ENCODE measurements around the gene ORC5. TPM values are rescaled to one million over a fixed set of nuclear protein-coding genes. Genes with fewer than 3 reads are reported as not detected.

Gene ORC5
- total and polyA plus RNA-seq, 4 donors = 6.5 to 53.6 (median 13.9) TPM

GRCh38 chr7:104096683-104097082, 111.1 kb downstream of the ORC5 start:
- WGBS, 2 donors = 82 to 85% methylated on average over 6 of the region's 6 CpGs
- no peak overlapping the region for H3K9ac ChIP-seq (ENCODE audit: insufficient read depth in 1 of 2, low read length in 2 of 2)
- ATAC-seq (ENCODE audit: insufficient read depth, low FRiP score) = no peak

GRCh38 chr7:104093127-104093526, 114.7 kb downstream of the ORC5 start:
- 59 to 65% methylated on average over 6 of the region's 6 CpGs for WGBS, 2 donors
- TF ChIP-seq CTCF (IDR thresholded peaks at IDR 0.05; ENCODE audit: control extremely low read depth, extremely low read depth) = no peak
- peaks cover 0 to 4% (median 0%) of the 10 kb centered on the region in 3 donors for H3K27me3 ChIP-seq (ENCODE audit: control insufficient read depth in 3 of 3, insufficient read depth in 3 of 3, low read length in 2 of 3)
- no peaks in the 10 kb centered on the region for H3K9me3 ChIP-seq (ENCODE audit: control insufficient read depth in 4 of 4, insufficient read depth in 3 of 4, low read length in 3 of 4)
- no peak for DNase-seq
- no peak overlapping the region for H3K27ac ChIP-seq (ENCODE audit: low read depth in 1 of 2, low read length in 1 of 2)
- no peak for ATAC-seq (ENCODE audit: insufficient read depth, low FRiP score)
- no peak overlapping the region for H3K9ac ChIP-seq (ENCODE audit: insufficient read depth in 1 of 2, low read length in 2 of 2)
- no peaks in the 10 kb centered on the region for H3K36me3 ChIP-seq (ENCODE audit: control insufficient read depth in 4 of 4, insufficient read depth in 4 of 4, low read length in 4 of 4)
- no peaks in the 10 kb centered on the region for H3K4me1 ChIP-seq (ENCODE audit: control insufficient read depth in 5 of 5, insufficient read depth in 5 of 5, low read length in 5 of 5)
- H3K4me3 ChIP-seq = no peak overlapping the region

More at GRCh38 chr7:104096683-104097082, 111.1 kb downstream of the ORC5 start:
- H3K27ac ChIP-seq (ENCODE audit: low read depth in 1 of 2, low read length in 1 of 2) = no peak overlapping the region
- no peak for DNase-seq
- no peaks in the 10 kb centered on the region for H3K27me3 ChIP-seq (ENCODE audit: control insufficient read depth in 3 of 3, insufficient read depth in 3 of 3, low read length in 2 of 3)
- no peak overlapping the region for H3K4me3 ChIP-seq
- no peaks in the 10 kb centered on the region for H3K4me1 ChIP-seq (ENCODE audit: control insufficient read depth in 5 of 5, insufficient read depth in 5 of 5, low read length in 5 of 5)
- no peak for TF ChIP-seq CTCF (IDR thresholded peaks at IDR 0.05; ENCODE audit: control extremely low read depth, extremely low read depth)
- no peaks in the 10 kb centered on the region for H3K9me3 ChIP-seq (ENCODE audit: control insufficient read depth in 4 of 4, insufficient read depth in 3 of 4, low read length in 3 of 4)
- no peaks in the 10 kb centered on the region for H3K36me3 ChIP-seq (ENCODE audit: control insufficient read depth in 4 of 4, insufficient read depth in 4 of 4, low read length in 4 of 4)

GRCh38 chr7:104091242-104091641, 116.6 kb downstream of the ORC5 start:
- no peak overlapping the region for H3K4me3 ChIP-seq
- no peak for TF ChIP-seq CTCF (IDR thresholded peaks at IDR 0.05; ENCODE audit: control extremely low read depth, extremely low read depth)
- ATAC-seq (ENCODE audit: insufficient read depth, low FRiP score) (no peak), DNase-seq (no peak)
- peaks cover 0 to 4% (median 0%) of the 10 kb centered on the region in 3 donors for H3K27me3 ChIP-seq (ENCODE audit: control insufficient read depth in 3 of 3, insufficient read depth in 3 of 3, low read length in 2 of 3)
- no peaks in the 10 kb centered on the region for H3K36me3 ChIP-seq (ENCODE audit: control insufficient read depth in 4 of 4, insufficient read depth in 4 of 4, low read length in 4 of 4)
- 26 to 52% methylated on average over 4 of the region's 4 CpGs for WGBS, 2 donors
- no peak overlapping the region for H3K9ac ChIP-seq (ENCODE audit: insufficient read depth in 1 of 2, low read length in 2 of 2)
- H3K4me1 ChIP-seq (ENCODE audit: control insufficient read depth in 5 of 5, insufficient read depth in 5 of 5, low read length in 5 of 5) = no peaks in the 10 kb centered on the region
- no peaks in the 10 kb centered on the region for H3K9me3 ChIP-seq (ENCODE audit: control insufficient read depth in 4 of 4, insufficient read depth in 3 of 4, low read length in 3 of 4)
- no peak overlapping the region for H3K27ac ChIP-seq (ENCODE audit: low read depth in 1 of 2, low read length in 1 of 2)

- Histone ChIP-seq H3K4me1 (ENCODE audit: control insufficient read depth in 5 of 5, insufficient read depth in 5 of 5, low read length in 5 of 5) (no peaks in the 10 kb centered on the region), H3K9ac (ENCODE audit: insufficient read depth in 1 of 2, low read length in 2 of 2) (no peak overlapping the region), H3K36me3 (ENCODE audit: control insufficient read depth in 4 of 4, insufficient read depth in 4 of 4, low read length in 4 of 4) (no peaks in the 10 kb centered on the region), H3K9me3 (ENCODE audit: control insufficient read depth in 4 of 4, insufficient read depth in 3 of 4, low read length in 3 of 4) (no peaks in the 10 kb centered on the region), H3K27ac (ENCODE audit: low read depth in 1 of 2, low read length in 1 of 2) (no peak overlapping the region), H3K27me3 (ENCODE audit: control insufficient read depth in 3 of 3, insufficient read depth in 3 of 3, low read length in 2 of 3) (peaks cover 0 to 4% (median 0%) of the 10 kb centered on the region in 3 donors), H3K4me3 (no peak overlapping the region)
- DNase-seq (peak in 2 of 3 donors; percentile 4 to 12), ATAC-seq (ENCODE audit: insufficient read depth, low FRiP score) (no peak)
- no peak for TF ChIP-seq CTCF (IDR thresholded peaks at IDR 0.05; ENCODE audit: control extremely low read depth, extremely low read depth)
- 52 to 89% methylated on average over 3 of the region's 3 CpGs for WGBS, 2 donors
These were observed 118.2 kb downstream of the ORC5 start for GRCh38 chr7:104089612-104090011.

Data from lung (tissue), 12 donors.